ENCODE data around the gene PLCB4. TPM values are rescaled to one million over a fixed set of nuclear protein-coding genes. Genes with fewer than 3 reads are reported as not detected.
A peak's percentile ranks its signal among the peaks of the same experiment; 100 is the strongest.

The PLCB4 gene
- total and polyA plus RNA-seq, 4 donors = 17.1 to 32.5 (median 21.2) TPM

GRCh38 chr20:9112541-9113515 is 43.9 kb downstream of the PLCB4 start:
- Histone ChIP-seq H3K27ac (ENCODE audit: low read depth, low read length) (peak overlapping the region; percentile 33), H3K4me3 (ENCODE audit: low read depth, low read length) (no peak overlapping the region), H3K36me3 (ENCODE audit: control insufficient read depth, insufficient read depth, low read length) (no peaks in the 10 kb centered on the region), H3K27me3 (ENCODE audit: control insufficient read depth, insufficient read depth, low read length) (no peaks in the 10 kb centered on the region), H3K4me1 (ENCODE audit: control insufficient read depth, insufficient read depth, low read length) (no peaks in the 10 kb centered on the region), H3K9me3 (ENCODE audit: control insufficient read depth, insufficient read depth, low read length) (no peaks in the 10 kb centered on the region)
- no CpG with 5 or more reads among the region's 6 CpGs for WGBS (ENCODE audit: insufficient coverage)
- DNase-seq (ENCODE audit: low read depth in 4 of 6, low spot score in 6 of 6) = peak in 2 of 6 donors; percentile 44 to 55

- no peak for DNase-seq (ENCODE audit: low read depth in 4 of 6, low spot score in 6 of 6)
- H3K4me3 ChIP-seq (ENCODE audit: low read depth, low read length) = no peak overlapping the region
- H3K4me1 ChIP-seq (ENCODE audit: control insufficient read depth, insufficient read depth, low read length) = no peaks in the 10 kb centered on the region
- H3K36me3 ChIP-seq (ENCODE audit: control insufficient read depth, insufficient read depth, low read length) = no peaks in the 10 kb centered on the region
- H3K27ac ChIP-seq (ENCODE audit: low read depth, low read length) = no peak overlapping the region
- WGBS (ENCODE audit: insufficient coverage) = 88% methylated on average over 1 of the region's 4 CpGs
- no peaks in the 10 kb centered on the region for H3K9me3 ChIP-seq (ENCODE audit: control insufficient read depth, insufficient read depth, low read length)
- no peaks in the 10 kb centered on the region for H3K27me3 ChIP-seq (ENCODE audit: control insufficient read depth, insufficient read depth, low read length)
Measured at GRCh38 chr20:9114709-9115108, 45.8 kb downstream of the PLCB4 start.

GRCh38 chr20:9117548-9117947 is 48.7 kb downstream of the PLCB4 start:
- Histone ChIP-seq H3K4me3 (ENCODE audit: low read depth, low read length) (no peak overlapping the region), H3K27ac (ENCODE audit: low read depth, low read length) (no peak overlapping the region), H3K4me1 (ENCODE audit: control insufficient read depth, insufficient read depth, low read length) (no peaks in the 10 kb centered on the region), H3K36me3 (ENCODE audit: control insufficient read depth, insufficient read depth, low read length) (no peaks in the 10 kb centered on the region), H3K9me3 (ENCODE audit: control insufficient read depth, insufficient read depth, low read length) (no peaks in the 10 kb centered on the region), H3K27me3 (ENCODE audit: control insufficient read depth, insufficient read depth, low read length) (no peaks in the 10 kb centered on the region)
- WGBS (ENCODE audit: insufficient coverage) = 97% methylated on average over 2 of the region's 3 CpGs
- DNase-seq (ENCODE audit: low read depth in 4 of 6, low spot score in 6 of 6) = no peak

GRCh38 chr20:9119776-9120175 is 50.9 kb downstream of the PLCB4 start:
- WGBS (ENCODE audit: insufficient coverage) = 28% methylated on average over 3 of the region's 7 CpGs
- no peak overlapping the region for H3K4me3 ChIP-seq (ENCODE audit: low read depth, low read length)
- H3K9me3 ChIP-seq (ENCODE audit: control insufficient read depth, insufficient read depth, low read length) = no peaks in the 10 kb centered on the region
- peak in 2 of 6 donors; percentile 68 to 85 for DNase-seq (ENCODE audit: low read depth in 4 of 6, low spot score in 6 of 6)
- H3K27ac ChIP-seq (ENCODE audit: low read depth, low read length) = no peak overlapping the region
- H3K27me3 ChIP-seq (ENCODE audit: control insufficient read depth, insufficient read depth, low read length) = no peaks in the 10 kb centered on the region
- no peaks in the 10 kb centered on the region for H3K4me1 ChIP-seq (ENCODE audit: control insufficient read depth, insufficient read depth, low read length)
- no peaks in the 10 kb centered on the region for H3K36me3 ChIP-seq (ENCODE audit: control insufficient read depth, insufficient read depth, low read length)

- no peaks in the 10 kb centered on the region for H3K4me1 ChIP-seq (ENCODE audit: control insufficient read depth, insufficient read depth, low read length)
- H3K9me3 ChIP-seq (ENCODE audit: control insufficient read depth, insufficient read depth, low read length) = no peaks in the 10 kb centered on the region
- no peak overlapping the region for H3K4me3 ChIP-seq (ENCODE audit: low read depth, low read length)
- no peaks in the 10 kb centered on the region for H3K36me3 ChIP-seq (ENCODE audit: control insufficient read depth, insufficient read depth, low read length)
- H3K27ac ChIP-seq (ENCODE audit: low read depth, low read length) = no peak overlapping the region
- DNase-seq (ENCODE audit: low read depth in 4 of 6, low spot score in 6 of 6) = no peak
- WGBS (ENCODE audit: insufficient coverage) = 97% methylated on average over 4 of the region's 6 CpGs
- no peaks in the 10 kb centered on the region for H3K27me3 ChIP-seq (ENCODE audit: control insufficient read depth, insufficient read depth, low read length)
Measured at GRCh38 chr20:9121211-9121610, 52.3 kb downstream of the PLCB4 start.

- H3K27ac ChIP-seq (ENCODE audit: low read depth, low read length) = no peak overlapping the region
- H3K9me3 ChIP-seq (ENCODE audit: control insufficient read depth, insufficient read depth, low read length) = no peaks in the 10 kb centered on the region
Measured at GRCh38 chr20:9122571-9122970, 53.7 kb downstream of the PLCB4 start.

GRCh38 chr20:9126527-9126926 is 57.6 kb downstream of the PLCB4 start:
- Histone ChIP-seq H3K36me3 (ENCODE audit: control insufficient read depth, insufficient read depth, low read length) (no peaks in the 10 kb centered on the region), H3K27ac (ENCODE audit: low read depth, low read length) (peak overlapping the region; percentile 87), H3K4me3 (ENCODE audit: low read depth, low read length) (no peak overlapping the region), H3K4me1 (ENCODE audit: control insufficient read depth, insufficient read depth, low read length) (no peaks in the 10 kb centered on the region), H3K27me3 (ENCODE audit: control insufficient read depth, insufficient read depth, low read length) (no peaks in the 10 kb centered on the region), H3K9me3 (ENCODE audit: control insufficient read depth, insufficient read depth, low read length) (no peaks in the 10 kb centered on the region)
- no peak for DNase-seq (ENCODE audit: low read depth in 4 of 6, low spot score in 6 of 6)

More at GRCh38 chr20:9122571-9122970, 53.7 kb downstream of the PLCB4 start:
- Histone ChIP-seq H3K27me3 (ENCODE audit: control insufficient read depth, insufficient read depth, low read length) (no peaks in the 10 kb centered on the region), H3K4me3 (ENCODE audit: low read depth, low read length) (no peak overlapping the region), H3K36me3 (ENCODE audit: control insufficient read depth, insufficient read depth, low read length) (no peaks in the 10 kb centered on the region), H3K4me1 (ENCODE audit: control insufficient read depth, insufficient read depth, low read length) (no peaks in the 10 kb centered on the region)
- no CpG with 5 or more reads among the region's 2 CpGs for WGBS (ENCODE audit: insufficient coverage)
- DNase-seq (ENCODE audit: low read depth in 4 of 6, low spot score in 6 of 6) = peak in 2 of 6 donors; percentile 25 to 91

- no peak overlapping the region for H3K4me3 ChIP-seq (ENCODE audit: low read depth, low read length)
- no peaks in the 10 kb centered on the region for H3K9me3 ChIP-seq (ENCODE audit: control insufficient read depth, insufficient read depth, low read length)
- no peaks in the 10 kb centered on the region for H3K36me3 ChIP-seq (ENCODE audit: control insufficient read depth, insufficient read depth, low read length)
- no peak for DNase-seq (ENCODE audit: low read depth in 4 of 6, low spot score in 6 of 6)
- no peaks in the 10 kb centered on the region for H3K27me3 ChIP-seq (ENCODE audit: control insufficient read depth, insufficient read depth, low read length)
- 95% methylated on average over 3 of the region's 3 CpGs for WGBS (ENCODE audit: insufficient coverage)
- no peak overlapping the region for H3K27ac ChIP-seq (ENCODE audit: low read depth, low read length)
- H3K4me1 ChIP-seq (ENCODE audit: control insufficient read depth, insufficient read depth, low read length) = no peaks in the 10 kb centered on the region
Measured at GRCh38 chr20:9128568-9128967, 59.7 kb downstream of the PLCB4 start.

- Histone ChIP-seq H3K27me3 (ENCODE audit: control insufficient read depth, insufficient read depth, low read length) (no peaks in the 10 kb centered on the region), H3K4me3 (ENCODE audit: low read depth, low read length) (no peak overlapping the region), H3K4me1 (ENCODE audit: control insufficient read depth, insufficient read depth, low read length) (no peaks in the 10 kb centered on the region), H3K36me3 (ENCODE audit: control insufficient read depth, insufficient read depth, low read length) (no peaks in the 10 kb centered on the region), H3K27ac (ENCODE audit: low read depth, low read length) (peak overlapping the region; percentile 17), H3K9me3 (ENCODE audit: control insufficient read depth, insufficient read depth, low read length) (no peaks in the 10 kb centered on the region)
- no peak for DNase-seq (ENCODE audit: low read depth in 4 of 6, low spot score in 6 of 6)
- WGBS (ENCODE audit: insufficient coverage) = no CpG with 5 or more reads among the region's 3 CpGs
Measured at GRCh38 chr20:9129756-9130155, 60.9 kb downstream of the PLCB4 start.

GRCh38 chr20:9130521-9130920 is 61.6 kb downstream of the PLCB4 start:
- Histone ChIP-seq H3K36me3 (ENCODE audit: control insufficient read depth, insufficient read depth, low read length) (no peaks in the 10 kb centered on the region), H3K27me3 (ENCODE audit: control insufficient read depth, insufficient read depth, low read length) (no peaks in the 10 kb centered on the region), H3K27ac (ENCODE audit: low read depth, low read length) (peak overlapping the region; percentile 10), H3K9me3 (ENCODE audit: control insufficient read depth, insufficient read depth, low read length) (no peaks in the 10 kb centered on the region), H3K4me3 (ENCODE audit: low read depth, low read length) (no peak overlapping the region), H3K4me1 (ENCODE audit: control insufficient read depth, insufficient read depth, low read length) (no peaks in the 10 kb centered on the region)
- DNase-seq (ENCODE audit: low read depth in 4 of 6, low spot score in 6 of 6) = peak in 1 of 6 donors; percentile 6
- WGBS (ENCODE audit: insufficient coverage) = no CpG with 5 or more reads among the region's 1 CpG

Measured in spinal cord (tissue), 10 donors.